GM12891 (cell line): ENCODE data around the gene USH1C.

Experiments used
- PAX5 ChIP-seq: IDR thresholded peaks from 2 replicates; pipeline ENCODE4 v1.6.1; 2011; ENCODE audit warnings: low read length, moderate library complexity, mild to moderate bottlenecking; ENCODE audit not compliant: insufficient read depth, severe bottlenecking
- POLR2A ChIP-seq: IDR thresholded peaks from 2 replicates; pipeline ENCODE4 v1.6.1; 2011; ENCODE audit warnings: low read depth, low read length, control low read depth
- POLR2AphosphoS5 ChIP-seq: IDR thresholded peaks from 2 replicates; pipeline ENCODE4 v1.6.1; 2011; ENCODE audit warnings: low read depth, low read length, control low read depth
- POU2F2 ChIP-seq: IDR thresholded peaks from 2 replicates; pipeline ENCODE4 v1.6.1; 2011; ENCODE audit warnings: low read depth, mild to moderate bottlenecking, control low read depth, low read length, moderate library complexity
- SPI1 ChIP-seq: IDR thresholded peaks from 2 replicates; pipeline ENCODE4 v1.6.1; 2011; ENCODE audit warnings: low read depth, low read length, control low read depth
- TAF1 ChIP-seq: IDR thresholded peaks from 2 replicates; pipeline ENCODE4 v1.6.1; 2011; ENCODE audit warnings: low read depth, low read length, control low read depth

DNA sequence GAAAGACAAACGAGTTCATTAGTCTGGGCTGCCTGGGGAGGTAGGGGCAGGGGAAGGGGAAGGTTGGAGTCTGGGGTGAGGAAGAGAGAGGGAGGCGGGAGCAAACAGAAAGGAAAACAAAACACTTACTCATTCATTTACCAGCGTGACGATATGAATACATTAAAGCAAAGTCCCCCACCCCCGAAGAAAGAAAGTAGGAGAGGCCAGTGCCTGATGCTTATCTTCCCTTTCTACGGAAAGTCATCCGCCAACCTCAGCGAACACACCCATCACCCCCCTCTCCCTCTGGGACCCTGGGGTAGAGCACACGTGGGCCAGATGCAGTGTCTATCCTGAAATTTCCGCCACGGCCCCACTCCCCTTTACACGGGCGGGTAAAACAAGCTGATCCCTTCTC lies 81.3 kb downstream of the USH1C start:
- TF ChIP-seq POLR2AphosphoS5, result no peak
- TF ChIP-seq POLR2A, result no peak
- TF ChIP-seq TAF1, result no peak
- no peak for TF ChIP-seq PAX5
- TF ChIP-seq POU2F2, result no peak
- TF ChIP-seq SPI1, result no peak
